ENCODE results near the gene EPM2AIP1. TPM values are rescaled to one million over a fixed set of nuclear protein-coding genes. Genes with fewer than 3 reads are reported as not detected.
A peak's percentile ranks its signal among the peaks of the same experiment; 100 is the strongest.
"Not testable (repeated sequence)": the region's sequence is repeated elsewhere in the genome, so short reads cannot be mapped to it uniquely, and the experiment has no call there.

Gene EPM2AIP1
- total RNA-seq, 1 donor from 2014 or later = 22.4 TPM

DNA sequence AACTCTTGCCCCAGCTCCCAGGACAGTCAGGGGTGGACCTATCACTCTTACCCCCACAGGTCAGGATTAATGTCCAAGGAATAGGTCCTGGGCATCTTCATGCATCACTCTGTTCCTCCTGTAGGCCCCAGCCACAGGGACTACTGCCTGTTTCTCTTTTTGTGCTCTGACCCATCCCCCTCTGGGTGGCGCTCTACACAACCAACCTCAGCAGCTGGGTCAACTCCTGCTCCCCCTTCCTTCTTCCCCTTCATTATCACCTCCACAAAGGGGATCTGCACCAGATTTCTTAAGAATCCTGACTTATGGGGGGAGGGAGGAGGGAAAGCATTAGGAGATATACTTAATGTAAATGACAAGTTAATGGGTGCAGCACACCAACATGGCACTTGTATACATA lies 35.9 kb downstream of the EPM2AIP1 start:
- H3K4me1 ChIP-seq (ENCODE audit: control insufficient read depth in 3 of 3, insufficient read depth in 3 of 3, low read length in 3 of 3) = no peaks in the 10 kb centered on the region
- H3K27ac ChIP-seq (ENCODE audit: low read depth, low read length) = no peak overlapping the region
- H3K9me3 ChIP-seq (ENCODE audit: control insufficient read depth in 3 of 3, low read length in 3 of 3) = no peaks in the 10 kb centered on the region
- no peaks in the 10 kb centered on the region for H3K27me3 ChIP-seq (ENCODE audit: control insufficient read depth in 3 of 3, insufficient read depth in 3 of 3, low read length in 3 of 3)
- H3K36me3 ChIP-seq (ENCODE audit: control insufficient read depth in 3 of 3, insufficient read depth in 3 of 3, low read length in 3 of 3) = no peaks in the 10 kb centered on the region
- no peak overlapping the region for H3K4me3 ChIP-seq (ENCODE audit: low read length in 3 of 3)
- H3K9ac ChIP-seq (ENCODE audit: low read depth in 1 of 3, low read length in 3 of 3) = no peak overlapping the region

DNA sequence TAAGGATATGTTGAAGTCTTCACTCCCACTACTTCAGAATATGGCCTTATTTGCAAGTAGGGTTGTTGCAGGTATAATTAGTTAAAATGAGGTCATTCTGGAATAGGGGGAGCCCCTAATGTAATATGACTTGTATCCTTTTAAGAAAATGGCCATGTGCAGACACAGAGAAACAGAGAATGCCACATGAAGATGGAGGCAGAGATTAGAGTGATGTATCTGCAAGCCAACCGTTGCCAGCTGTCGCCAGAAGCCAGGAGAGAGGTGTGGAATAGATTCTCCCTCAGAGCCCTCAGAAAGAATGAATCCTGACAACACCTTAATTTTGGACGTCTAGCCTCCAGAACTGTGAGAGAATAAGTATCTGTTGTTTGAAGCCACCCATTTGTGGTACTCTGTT lies 36.8 kb downstream of the EPM2AIP1 start:
- Histone ChIP-seq H3K4me3 (ENCODE audit: low read length in 3 of 3) (no peak overlapping the region), H3K9ac (ENCODE audit: low read depth in 1 of 3, low read length in 3 of 3) (no peak overlapping the region), H3K27ac (ENCODE audit: low read depth, low read length) (no peak overlapping the region), H3K27me3 (ENCODE audit: control insufficient read depth in 3 of 3, insufficient read depth in 3 of 3, low read length in 3 of 3) (no peaks in the 10 kb centered on the region), H3K36me3 (ENCODE audit: control insufficient read depth in 3 of 3, insufficient read depth in 3 of 3, low read length in 3 of 3) (no peaks in the 10 kb centered on the region), H3K9me3 (ENCODE audit: control insufficient read depth in 3 of 3, low read length in 3 of 3) (no peaks in the 10 kb centered on the region), H3K4me1 (ENCODE audit: control insufficient read depth in 3 of 3, insufficient read depth in 3 of 3, low read length in 3 of 3) (no peaks in the 10 kb centered on the region)

DNA sequence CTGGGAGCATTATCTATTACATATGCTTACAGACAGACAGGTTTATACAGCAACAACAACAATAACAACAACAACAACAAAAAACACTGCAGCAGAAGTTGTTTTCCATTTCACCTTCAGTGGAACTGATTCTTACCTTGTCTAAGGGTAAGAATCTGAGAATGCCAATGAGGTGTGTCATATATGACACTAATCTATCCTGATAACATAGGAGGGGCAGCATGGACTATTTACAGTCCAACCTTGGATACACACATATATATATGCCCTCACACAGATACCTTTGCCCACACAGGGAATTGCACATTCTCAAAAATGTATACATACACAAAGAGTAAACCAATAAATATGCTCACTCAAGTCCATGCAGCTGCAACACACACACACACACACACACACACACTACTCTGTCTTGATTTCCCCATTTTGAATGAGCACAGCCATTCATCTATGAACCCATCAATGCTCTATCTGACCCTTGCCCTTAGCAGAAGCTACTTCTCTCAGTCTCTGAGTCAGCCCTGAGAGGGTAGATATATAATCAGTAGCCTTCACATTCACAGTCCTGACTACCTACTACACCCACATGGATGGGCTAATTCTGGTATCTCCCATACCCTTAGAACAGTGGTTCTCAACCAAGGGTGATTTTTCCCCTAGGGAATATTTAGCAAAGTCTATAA lies 38.3 kb downstream of the EPM2AIP1 start:
- Histone ChIP-seq H3K9ac (ENCODE audit: low read depth in 1 of 3, low read length in 3 of 3) (no peak overlapping the region), H3K27ac (ENCODE audit: low read depth, low read length) (no peak overlapping the region), H3K27me3 (ENCODE audit: control insufficient read depth in 3 of 3, insufficient read depth in 3 of 3, low read length in 3 of 3) (no peaks in the 10 kb centered on the region), H3K4me3 (ENCODE audit: low read length in 3 of 3) (no peak overlapping the region), H3K36me3 (ENCODE audit: control insufficient read depth in 3 of 3, insufficient read depth in 3 of 3, low read length in 3 of 3) (no peaks in the 10 kb centered on the region), H3K4me1 (ENCODE audit: control insufficient read depth in 3 of 3, insufficient read depth in 3 of 3, low read length in 3 of 3) (no peaks in the 10 kb centered on the region), H3K9me3 (ENCODE audit: control insufficient read depth in 3 of 3, low read length in 3 of 3) (no peaks in the 10 kb centered on the region)

DNA sequence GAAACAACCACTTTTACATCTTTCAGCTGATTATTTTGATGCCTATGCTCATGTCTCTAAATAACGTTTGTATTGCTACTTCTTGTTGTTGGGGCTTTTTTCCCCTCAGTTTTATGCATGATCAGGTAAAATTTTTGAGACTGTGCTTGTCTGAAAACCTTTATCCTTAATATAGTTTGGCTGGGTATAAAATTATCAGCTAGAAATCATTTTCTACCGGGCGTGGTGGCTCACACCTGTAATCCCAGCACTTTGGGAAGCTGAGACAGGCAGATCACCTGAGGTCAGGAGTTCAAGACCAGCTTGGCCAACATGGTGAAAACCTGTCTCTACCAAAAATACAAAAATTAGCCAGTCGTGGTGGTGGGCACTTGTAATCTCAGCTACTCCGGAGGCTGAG lies 45.1 kb downstream of the EPM2AIP1 start:
- peaks cover 2 to 13% (median 10%) of the 10 kb centered on the region in 3 donors for H3K27me3 ChIP-seq (ENCODE audit: control insufficient read depth in 3 of 3, insufficient read depth in 3 of 3, low read length in 3 of 3)
- H3K36me3 ChIP-seq (ENCODE audit: control insufficient read depth in 3 of 3, insufficient read depth in 3 of 3, low read length in 3 of 3); H3K4me3 ChIP-seq (ENCODE audit: low read length in 3 of 3); H3K9me3 ChIP-seq (ENCODE audit: control insufficient read depth in 3 of 3, low read length in 3 of 3); H3K27ac ChIP-seq (ENCODE audit: low read depth, low read length); H3K9ac ChIP-seq (ENCODE audit: low read depth in 1 of 3, low read length in 3 of 3): not testable (repeated sequence)
- peaks cover 5 to 11% (median 7%) of the 10 kb centered on the region in 3 donors for H3K4me1 ChIP-seq (ENCODE audit: control insufficient read depth in 3 of 3, insufficient read depth in 3 of 3, low read length in 3 of 3)

DNA sequence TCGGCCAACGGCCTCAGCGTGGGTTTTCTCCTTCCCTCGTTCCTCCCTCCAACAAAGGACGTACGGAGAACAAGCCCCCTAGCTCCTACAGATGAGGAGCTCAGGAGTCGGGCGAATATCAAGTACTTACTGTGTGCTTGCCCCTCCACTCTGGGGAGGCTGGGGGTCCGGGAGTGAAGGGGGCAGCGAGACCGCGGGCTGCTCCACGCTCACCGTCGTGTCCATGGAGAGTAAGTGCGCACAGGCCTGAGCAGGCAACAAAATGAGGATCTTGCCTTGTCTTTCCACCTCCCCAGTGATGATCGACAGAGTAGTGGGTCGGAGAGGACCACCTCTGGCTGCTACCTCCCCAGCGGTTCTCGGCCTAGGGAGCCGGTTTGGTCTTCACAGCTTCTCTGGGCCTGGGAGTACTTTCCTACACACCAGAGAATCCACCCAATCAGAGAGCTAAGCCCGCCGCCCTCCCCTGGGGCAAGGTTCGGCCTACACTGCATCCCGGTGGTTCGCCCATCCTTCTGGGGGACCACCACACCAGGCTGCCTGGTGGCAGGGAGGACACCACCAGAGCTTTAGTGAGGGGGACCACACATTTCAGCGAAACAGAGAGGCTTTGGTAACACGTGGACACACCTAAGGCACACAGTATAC lies 47.5 kb downstream of the EPM2AIP1 start:
- H3K36me3 ChIP-seq (ENCODE audit: control insufficient read depth in 3 of 3, insufficient read depth in 3 of 3, low read length in 3 of 3) = no peaks in the 10 kb centered on the region
- peak overlapping the region in 2 of 3 donors; percentile 32 to 75 for H3K9ac ChIP-seq (ENCODE audit: low read depth in 1 of 3, low read length in 3 of 3)
- peak overlapping the region; percentile 70 to 81 (median 76) for H3K4me3 ChIP-seq (ENCODE audit: low read length in 3 of 3)
- H3K4me1 ChIP-seq (ENCODE audit: control insufficient read depth in 3 of 3, insufficient read depth in 3 of 3, low read length in 3 of 3) = peaks cover 7 to 11% (median 7%) of the 10 kb centered on the region in 3 donors
- peaks cover 0 to 2% (median 0%) of the 10 kb centered on the region in 3 donors for H3K9me3 ChIP-seq (ENCODE audit: control insufficient read depth in 3 of 3, low read length in 3 of 3)
- peaks cover 2 to 13% (median 13%) of the 10 kb centered on the region in 3 donors for H3K27me3 ChIP-seq (ENCODE audit: control insufficient read depth in 3 of 3, insufficient read depth in 3 of 3, low read length in 3 of 3)
- H3K27ac ChIP-seq (ENCODE audit: low read depth, low read length) = no peak overlapping the region

DNA sequence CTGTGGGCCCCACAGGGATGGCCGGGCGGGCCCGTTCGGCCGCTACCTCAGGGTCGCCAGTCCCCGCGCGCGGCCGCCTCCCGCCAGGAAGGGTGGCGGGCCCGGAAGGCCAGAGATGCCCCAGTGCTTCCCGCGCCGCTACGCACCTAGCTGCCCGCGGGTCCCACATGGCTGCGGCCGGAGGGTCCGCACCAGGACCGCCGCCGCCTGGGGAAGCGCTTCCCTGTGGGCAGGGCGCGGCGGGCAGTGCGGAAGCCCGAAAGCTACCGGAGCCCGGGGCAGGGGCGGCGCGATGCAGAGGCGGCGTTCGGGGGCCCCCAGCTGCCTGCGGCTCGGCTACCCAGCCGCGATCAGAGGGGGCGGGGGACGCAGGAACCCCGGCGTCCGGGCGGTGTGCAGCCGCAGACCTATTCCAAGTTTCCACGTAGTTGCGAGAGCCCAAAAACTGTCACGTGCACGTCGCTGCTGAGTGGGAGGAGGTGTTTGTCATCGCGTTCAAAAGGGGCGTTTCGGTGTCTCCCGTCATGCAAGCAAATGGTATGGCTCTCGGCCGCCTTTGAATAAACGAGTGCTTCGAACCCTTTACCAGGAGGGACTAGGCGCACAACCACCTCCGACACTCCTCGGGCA lies 48.2 kb downstream of the EPM2AIP1 start, which contains the start of gene TRANK1:
TSS of gene TRANK1 (minus strand) at position 414 of the 630 bp plus-strand sequence. CDS start at position 169, 245 bp downstream.
- H3K4me1 ChIP-seq (ENCODE audit: control insufficient read depth in 3 of 3, insufficient read depth in 3 of 3, low read length in 3 of 3) = peaks cover 7 to 11% (median 7%) of the 10 kb centered on the region in 3 donors
- H3K27ac ChIP-seq (ENCODE audit: low read depth, low read length) = peak within 1 kb of the TSS; percentile 8
- peak within 1 kb of the TSS; percentile 70 to 81 (median 76) for H3K4me3 ChIP-seq (ENCODE audit: low read length in 3 of 3)
- peak within 1 kb of the TSS; percentile 46 to 81 (median 75) for H3K9ac ChIP-seq (ENCODE audit: low read depth in 1 of 3, low read length in 3 of 3)
- H3K36me3 ChIP-seq (ENCODE audit: control insufficient read depth in 3 of 3, insufficient read depth in 3 of 3, low read length in 3 of 3) = no peaks in the 10 kb centered on the region
- H3K9me3 ChIP-seq (ENCODE audit: control insufficient read depth in 3 of 3, low read length in 3 of 3) = peaks cover 0 to 2% (median 0%) of the 10 kb centered on the region in 3 donors
- H3K27me3 ChIP-seq (ENCODE audit: control insufficient read depth in 3 of 3, insufficient read depth in 3 of 3, low read length in 3 of 3) = peaks cover 2 to 13% (median 13%) of the 10 kb centered on the region in 3 donors

DNA sequence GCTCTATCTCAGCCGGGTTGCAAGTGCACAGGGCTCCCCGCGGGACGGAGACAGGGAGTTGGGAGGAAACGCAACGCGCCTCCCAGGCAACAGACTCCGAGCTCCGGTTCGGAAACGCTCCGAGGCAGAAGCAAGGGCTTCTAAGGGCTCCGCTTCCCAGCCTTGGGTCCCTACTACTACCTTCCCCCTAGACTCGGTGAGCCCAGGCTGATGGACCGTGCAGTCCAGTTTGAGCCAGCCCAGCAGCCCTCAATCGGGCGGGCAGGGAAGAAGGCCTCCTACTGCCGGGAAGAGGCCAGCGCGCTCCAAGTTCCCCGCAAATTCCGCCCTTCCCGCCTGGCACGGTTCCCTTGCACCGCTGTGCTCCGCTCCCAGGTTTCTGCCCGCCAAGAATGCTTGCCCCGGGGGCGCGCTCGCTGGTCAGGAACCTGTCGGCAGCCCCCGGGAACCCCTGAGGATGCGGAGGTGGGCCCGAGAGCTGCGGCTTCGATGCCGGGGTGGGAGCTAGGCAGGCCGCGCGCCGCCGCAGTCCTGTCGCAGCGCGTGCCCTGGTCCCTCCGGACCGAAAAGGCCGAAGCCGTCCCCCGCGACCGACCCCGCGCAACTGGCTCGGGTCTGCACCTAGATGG lies 48.8 kb downstream of the EPM2AIP1 start:
- peaks cover 0 to 2% (median 0%) of the 10 kb centered on the region in 3 donors for H3K9me3 ChIP-seq (ENCODE audit: control insufficient read depth in 3 of 3, low read length in 3 of 3)
- peaks cover 7 to 11% (median 7%) of the 10 kb centered on the region in 3 donors for H3K4me1 ChIP-seq (ENCODE audit: control insufficient read depth in 3 of 3, insufficient read depth in 3 of 3, low read length in 3 of 3)
- H3K36me3 ChIP-seq (ENCODE audit: control insufficient read depth in 3 of 3, insufficient read depth in 3 of 3, low read length in 3 of 3) = no peaks in the 10 kb centered on the region
- H3K9ac ChIP-seq (ENCODE audit: low read depth in 1 of 3, low read length in 3 of 3) = peak overlapping the region; percentile 46 to 81 (median 75)
- H3K27me3 ChIP-seq (ENCODE audit: control insufficient read depth in 3 of 3, insufficient read depth in 3 of 3, low read length in 3 of 3) = peaks cover 2 to 13% (median 13%) of the 10 kb centered on the region in 3 donors
- H3K27ac ChIP-seq (ENCODE audit: low read depth, low read length) = peak overlapping the region; percentile 8
- H3K4me3 ChIP-seq (ENCODE audit: low read length in 3 of 3) = peak overlapping the region; percentile 70 to 81 (median 76)

DNA sequence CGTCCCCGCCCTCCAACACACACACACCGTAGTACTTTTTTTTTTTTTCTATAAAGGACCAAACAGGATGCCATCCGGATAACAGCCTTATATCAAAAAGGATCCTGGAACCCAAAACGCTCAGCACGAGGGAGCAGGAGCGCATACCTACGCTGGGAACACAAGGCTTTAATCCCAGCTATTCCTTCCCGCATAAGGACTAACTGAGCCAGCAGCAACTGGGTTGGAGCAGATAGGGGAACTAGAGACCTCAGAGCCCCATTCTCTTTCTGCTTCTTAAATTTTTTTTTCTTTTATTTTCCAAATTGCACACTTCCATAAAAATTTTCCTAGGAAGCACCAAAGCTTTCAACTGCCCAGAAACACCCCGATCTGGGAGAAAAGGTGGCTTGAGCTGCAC lies 49.3 kb downstream of the EPM2AIP1 start:
- H3K4me1 ChIP-seq (ENCODE audit: control insufficient read depth in 3 of 3, insufficient read depth in 3 of 3, low read length in 3 of 3) = peaks cover 7 to 11% (median 7%) of the 10 kb centered on the region in 3 donors
- no peaks in the 10 kb centered on the region for H3K36me3 ChIP-seq (ENCODE audit: control insufficient read depth in 3 of 3, insufficient read depth in 3 of 3, low read length in 3 of 3)
- peak overlapping the region; percentile 70 to 81 (median 76) for H3K4me3 ChIP-seq (ENCODE audit: low read length in 3 of 3)
- peak overlapping the region; percentile 8 for H3K27ac ChIP-seq (ENCODE audit: low read depth, low read length)
- peaks cover 2 to 13% (median 13%) of the 10 kb centered on the region in 3 donors for H3K27me3 ChIP-seq (ENCODE audit: control insufficient read depth in 3 of 3, insufficient read depth in 3 of 3, low read length in 3 of 3)
- H3K9ac ChIP-seq (ENCODE audit: low read depth in 1 of 3, low read length in 3 of 3) = peak overlapping the region; percentile 46 to 81 (median 75)
- H3K9me3 ChIP-seq (ENCODE audit: control insufficient read depth in 3 of 3, low read length in 3 of 3) = peaks cover 0 to 2% (median 0%) of the 10 kb centered on the region in 3 donors

DNA sequence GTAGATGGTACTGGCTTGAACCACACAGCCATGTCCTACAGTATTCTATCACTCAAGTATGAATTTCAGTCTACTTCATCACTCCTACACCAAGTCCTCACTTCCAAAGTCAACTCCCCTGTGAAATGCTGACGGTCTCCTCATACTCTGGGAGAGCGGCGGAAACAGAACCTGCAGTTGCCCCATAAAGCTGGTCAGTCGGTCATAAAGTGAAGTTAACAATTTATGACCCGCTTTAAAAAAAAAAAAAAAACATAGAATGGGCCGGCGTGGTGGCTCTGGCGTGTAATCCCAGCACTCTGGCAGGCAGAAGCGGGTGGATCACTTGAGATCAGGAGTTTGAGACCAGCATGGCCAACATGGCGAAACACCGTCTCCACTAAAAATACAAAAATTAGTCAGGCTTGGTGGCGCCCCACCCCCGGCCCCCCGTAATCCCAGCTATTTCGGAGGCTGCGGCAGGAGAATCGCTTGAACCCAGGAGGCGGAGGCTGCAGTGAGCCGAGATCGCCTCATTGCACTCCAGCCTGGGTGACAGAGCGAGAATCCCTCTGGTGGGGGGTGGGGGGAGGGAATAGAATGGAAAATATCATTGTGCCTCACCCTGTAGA lies 50.2 kb downstream of the EPM2AIP1 start:
- no peak overlapping the region for H3K4me3 ChIP-seq (ENCODE audit: low read length in 3 of 3)
- no peak overlapping the region for H3K9ac ChIP-seq (ENCODE audit: low read depth in 1 of 3, low read length in 3 of 3)
- no peaks in the 10 kb centered on the region for H3K36me3 ChIP-seq (ENCODE audit: control insufficient read depth in 3 of 3, insufficient read depth in 3 of 3, low read length in 3 of 3)
- H3K4me1 ChIP-seq (ENCODE audit: control insufficient read depth in 3 of 3, insufficient read depth in 3 of 3, low read length in 3 of 3) = peaks cover 7 to 11% (median 7%) of the 10 kb centered on the region in 3 donors
- peaks cover 0 to 2% (median 0%) of the 10 kb centered on the region in 3 donors for H3K9me3 ChIP-seq (ENCODE audit: control insufficient read depth in 3 of 3, low read length in 3 of 3)
- H3K27ac ChIP-seq (ENCODE audit: low read depth, low read length) = no peak overlapping the region
- H3K27me3 ChIP-seq (ENCODE audit: control insufficient read depth in 3 of 3, insufficient read depth in 3 of 3, low read length in 3 of 3) = peaks cover 2 to 13% (median 13%) of the 10 kb centered on the region in 3 donors

Measured in skeletal muscle tissue (tissue), 4 donors.